ENCODE data around the gene FAM83F.

Gene FAM83F

DNA sequence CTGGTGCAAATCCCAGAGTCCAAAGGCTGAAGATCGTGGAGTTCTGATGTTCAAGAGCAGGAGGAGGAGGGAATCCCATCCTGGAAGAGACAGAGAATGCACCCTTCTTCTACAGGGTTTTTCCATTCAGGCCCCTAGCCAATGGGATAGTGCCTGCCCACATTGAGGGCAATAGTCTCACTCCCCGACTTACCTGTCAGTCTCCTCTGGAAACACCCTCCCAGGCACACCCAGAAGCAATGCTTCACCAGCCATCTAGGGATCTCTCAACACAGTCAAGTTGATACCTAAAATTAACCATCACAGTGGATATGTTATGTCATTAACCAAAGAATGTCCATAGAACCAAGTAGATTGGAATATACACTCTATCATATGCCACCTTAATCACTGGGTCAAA is 72.9 kb downstream of the FAM83F start:
- DNase-seq (ENCODE audit: low read depth): no peak

DNA sequence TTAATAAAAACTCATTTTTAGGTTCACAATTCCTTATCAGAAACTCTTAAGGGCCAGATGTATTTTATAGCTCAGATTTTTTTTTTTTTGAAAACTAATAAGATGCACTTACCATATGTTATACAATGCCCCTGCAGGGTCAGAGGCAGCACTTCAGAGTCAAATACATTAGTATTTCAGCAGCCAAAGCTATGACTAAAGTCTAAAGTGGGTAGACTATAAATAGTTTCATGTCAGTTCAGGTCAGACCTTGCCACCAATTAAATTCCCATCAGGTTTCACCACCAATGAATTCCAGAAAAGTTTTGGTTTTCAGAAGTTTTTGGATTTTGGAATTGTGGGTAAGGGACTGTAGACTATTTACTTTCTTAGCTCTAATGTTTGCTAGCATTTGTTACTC is 75.9 kb downstream of the FAM83F start:
- no peak for DNase-seq (ENCODE audit: low read depth)

DNA sequence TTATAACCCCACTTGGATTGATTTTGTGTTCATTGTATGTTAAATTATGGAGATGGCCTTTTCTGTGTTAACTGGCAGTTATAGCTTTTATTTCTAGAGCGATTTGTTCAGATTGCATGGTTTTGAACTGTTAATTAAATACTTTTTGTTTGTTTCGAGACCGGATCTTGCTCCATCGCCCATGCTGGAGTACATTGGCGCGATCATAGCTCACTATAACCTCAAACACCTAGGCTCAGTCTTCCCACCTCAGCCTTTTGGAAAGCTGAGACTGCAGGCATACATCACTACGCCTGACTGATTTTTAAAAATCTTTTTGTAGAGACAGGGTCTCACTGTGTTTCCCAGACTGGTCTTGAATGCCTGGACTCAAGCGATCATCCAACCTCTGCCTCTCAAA is 77.0 kb downstream of the FAM83F start:
- DNase-seq (ENCODE audit: low read depth): no peak

DNA sequence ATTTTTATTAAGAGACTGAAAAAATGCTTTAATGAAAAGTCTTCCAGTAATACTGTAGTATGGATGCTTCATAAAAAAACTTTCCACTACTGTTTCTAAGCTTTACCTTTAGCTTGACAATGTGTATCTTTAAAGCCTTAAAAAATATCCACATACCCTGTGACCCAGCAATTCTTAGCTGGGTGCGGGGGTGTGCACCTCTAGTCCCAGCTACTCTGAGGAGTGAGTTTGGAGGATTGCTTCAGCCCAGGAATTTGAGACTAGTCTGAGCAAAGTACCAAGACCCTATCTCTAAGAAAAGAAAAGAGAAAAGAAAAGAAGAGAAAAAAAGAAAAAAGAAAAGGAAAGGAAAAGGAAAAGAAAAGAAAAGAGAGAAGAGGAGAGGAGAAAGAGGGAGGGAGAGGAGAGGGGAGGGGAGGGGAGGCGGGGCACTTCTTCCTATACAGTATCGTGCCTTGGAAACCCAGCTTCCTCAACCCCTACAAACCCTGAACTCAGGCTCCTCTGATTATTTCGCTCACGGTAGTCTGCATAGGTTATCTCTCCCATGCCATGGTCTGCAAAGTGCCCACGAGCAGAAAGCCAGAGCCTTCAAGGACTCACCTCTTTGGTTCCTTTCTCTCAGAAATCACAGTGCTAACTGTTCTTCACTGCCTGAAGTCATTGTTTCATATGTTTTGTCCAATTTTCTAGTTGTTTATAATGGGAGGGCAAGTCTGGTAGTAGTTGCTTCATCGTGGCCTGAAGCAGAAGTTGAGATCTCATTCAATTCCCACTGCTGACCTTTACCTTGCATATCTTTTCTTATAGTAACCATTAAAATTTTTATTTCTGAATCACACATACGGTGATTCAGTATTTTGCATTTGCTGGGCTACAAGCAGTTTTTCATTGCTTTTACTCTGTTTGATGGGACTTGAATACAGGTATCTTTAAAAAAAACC is 82.2 kb downstream of the FAM83F start:
- DNase-seq (ENCODE audit: low read depth): no peak

DNA sequence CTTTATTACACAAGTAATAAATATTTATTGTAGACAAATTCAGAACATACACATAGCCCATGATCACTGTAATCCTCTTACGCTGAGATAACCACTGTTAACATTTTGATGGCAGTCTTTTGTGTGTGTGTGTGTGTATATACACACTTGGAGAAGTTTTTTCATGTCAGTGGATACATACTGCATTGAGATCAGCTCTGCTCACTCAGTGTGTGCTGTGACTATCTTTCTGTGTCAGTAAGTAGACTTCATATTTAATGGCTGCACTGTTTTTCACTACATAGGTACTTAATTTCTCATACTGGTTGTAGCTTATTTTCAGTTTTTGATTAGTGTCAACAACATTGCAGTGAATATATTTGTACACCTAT is 82.9 kb downstream of the FAM83F start:
- no peak for DNase-seq (ENCODE audit: low read depth)

DNA sequence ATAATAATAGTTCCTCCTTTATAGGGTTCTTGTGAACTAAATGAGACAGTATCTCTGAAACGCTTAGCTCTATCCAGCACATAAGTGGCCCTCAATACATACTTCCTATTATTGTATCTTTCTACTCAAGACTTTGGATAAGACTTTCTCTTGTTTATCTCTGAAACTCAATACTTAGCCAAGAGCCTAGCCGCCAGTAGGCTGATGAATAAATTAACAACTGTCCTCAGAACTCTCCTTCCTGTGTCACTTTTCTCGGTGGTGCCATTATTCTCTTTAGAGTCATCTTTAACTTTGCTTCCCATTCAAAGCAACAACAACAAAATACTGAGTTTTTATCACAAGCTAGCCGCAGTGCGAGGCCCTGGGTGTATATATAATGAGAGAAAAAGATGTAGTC is 86.9 kb downstream of the FAM83F start:
- DNase-seq (ENCODE audit: low read depth): no peak

DNA sequence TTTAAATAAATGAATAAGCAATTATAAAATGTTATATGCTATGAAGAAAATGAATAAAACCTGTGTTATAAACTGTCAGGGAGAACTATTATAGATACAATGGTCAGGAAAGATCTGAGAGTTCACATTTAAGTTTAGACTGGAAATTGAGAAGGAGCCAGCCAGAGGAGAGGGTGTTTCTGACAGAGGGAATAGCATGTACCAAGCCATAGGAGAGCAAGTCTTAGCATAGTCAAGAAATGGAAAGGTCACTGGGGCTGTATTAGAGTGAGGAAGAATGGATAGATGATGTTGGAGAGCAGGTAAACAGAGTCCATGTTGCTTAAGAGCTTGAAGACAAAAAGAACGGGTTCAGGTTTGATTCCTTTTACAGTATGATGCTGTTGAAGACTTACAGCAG is 87.4 kb downstream of the FAM83F start:
- DNase-seq (ENCODE audit: low read depth): no peak

DNA sequence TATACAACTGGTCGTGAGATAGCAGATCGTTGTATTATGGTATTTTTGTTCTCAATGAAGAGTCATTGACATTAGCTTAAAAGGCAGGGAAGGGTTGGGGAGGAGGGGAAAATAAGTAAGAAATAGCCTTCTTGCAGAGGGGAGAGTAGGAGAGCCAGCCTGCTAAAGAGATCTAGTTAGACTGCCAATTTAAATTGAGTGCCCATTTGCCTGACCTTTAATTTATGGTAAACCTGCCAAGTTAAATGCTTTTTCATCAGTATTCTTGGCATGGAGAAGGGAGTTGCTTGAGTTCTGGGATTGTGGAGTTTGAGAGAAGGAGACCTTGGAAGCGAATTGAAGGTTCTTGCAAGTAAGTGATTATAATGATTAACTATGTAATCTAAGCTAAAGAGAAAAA is 89.0 kb downstream of the FAM83F start:
- DNase-seq (ENCODE audit: low read depth): no peak

DNA sequence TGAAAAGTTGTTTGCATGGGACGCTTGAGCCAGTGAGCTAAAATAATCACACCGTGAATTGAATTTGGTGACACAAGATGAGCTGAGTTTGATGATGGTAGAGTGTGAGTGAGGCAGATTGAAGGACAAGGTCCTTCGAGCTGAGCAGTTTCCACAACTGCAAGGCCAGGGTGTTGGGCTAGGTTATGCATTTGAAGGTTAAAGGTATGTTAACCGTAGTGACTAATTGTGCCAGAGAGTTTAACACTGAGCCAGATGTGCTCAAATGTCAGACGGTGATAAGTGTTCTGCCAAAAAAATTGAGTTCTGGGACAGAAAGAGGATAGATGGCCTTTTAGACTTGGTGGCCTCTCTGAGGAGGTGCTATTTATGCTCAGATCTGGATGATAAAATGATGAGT is 89.5 kb downstream of the FAM83F start:
- no peak for DNase-seq (ENCODE audit: low read depth)

DNA sequence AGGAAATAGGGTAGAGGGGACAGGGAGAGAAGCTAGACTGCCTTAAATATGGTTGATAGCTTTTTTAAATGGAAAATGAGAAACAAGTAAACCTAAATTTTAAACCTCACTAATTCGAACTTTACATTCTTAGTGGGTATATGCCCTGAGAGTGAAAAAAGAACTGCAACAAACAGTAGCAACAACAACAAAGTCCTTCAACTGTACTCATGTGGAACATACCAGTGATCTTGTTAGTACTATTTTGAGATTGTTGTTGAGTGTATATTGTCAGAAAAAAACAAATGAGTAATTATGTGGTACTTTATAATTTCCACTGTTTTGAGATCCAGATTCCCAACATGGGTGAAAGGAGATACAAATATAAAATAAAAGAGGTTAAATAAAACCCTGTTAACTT is 94.1 kb downstream of the FAM83F start:
- no peak for DNase-seq (ENCODE audit: low read depth)

Measured in non-pigmented ciliary epithelial cell (primary cell).